ENCODE measurements around the gene NUDT16L1.

The NUDT16L1 gene

DNA sequence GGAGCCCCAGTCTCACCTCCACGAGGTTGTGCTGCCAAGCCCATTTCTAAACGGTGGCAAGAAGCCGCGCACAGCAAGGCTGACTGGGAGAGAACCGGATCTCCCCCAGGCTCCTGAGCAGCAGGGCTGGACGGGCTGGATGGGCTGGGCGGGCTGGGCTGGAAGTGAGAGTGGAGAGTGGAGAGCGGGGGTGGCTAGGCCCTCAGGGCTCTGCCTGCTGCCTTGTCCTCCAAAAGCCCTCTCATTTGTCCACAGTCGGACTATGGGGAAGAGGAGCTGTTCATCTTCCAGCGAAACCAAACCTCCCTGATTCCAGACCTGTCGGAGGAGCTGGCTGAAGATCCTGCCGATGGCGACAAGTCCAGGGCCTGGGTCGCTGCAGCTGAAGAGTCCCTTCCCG lies 44.2 kb downstream of the NUDT16L1 start:
- TF ChIP-seq CEBPB (IDR thresholded peaks at IDR 0.05) (no peak), TCF12 (IDR thresholded peaks at IDR 0.05; ENCODE audit: low read depth) (no peak), YY1 (IDR thresholded peaks at IDR 0.05; ENCODE audit: low read depth) (no peak), EGR1 (IDR thresholded peaks at IDR 0.05) (no peak), NFIC (IDR thresholded peaks at IDR 0.05) (no peak), TAF1 (IDR thresholded peaks at IDR 0.05; ENCODE audit: low read depth) (no peak), CREB1 (IDR thresholded peaks at IDR 0.05; ENCODE audit: low read depth) (no peak), ZBTB7A (IDR thresholded peaks at IDR 0.05; ENCODE audit: low read depth) (no peak), RAD21 (IDR thresholded peaks at IDR 0.05; ENCODE audit: low read depth) (no peak), FOXM1 (IDR thresholded peaks at IDR 0.05; ENCODE audit: borderline replicate concordance, low read depth) (no peak), EP300 (IDR thresholded peaks at IDR 0.05; ENCODE audit: borderline replicate concordance) (no peak), TEAD4 (IDR thresholded peaks at IDR 0.05) (no peak)
- TF ChIP-seq, protein P1, sequence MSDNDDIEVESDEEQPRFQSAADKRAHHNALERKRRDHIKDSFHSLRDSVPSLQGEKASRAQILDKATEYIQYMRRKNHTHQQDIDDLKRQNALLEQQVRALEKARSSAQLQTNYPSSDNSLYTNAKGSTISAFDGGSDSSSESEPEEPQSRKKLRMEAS (IDR thresholded peaks at IDR 0.05), result no peak
- TF ChIP-seq, protein P2, sequence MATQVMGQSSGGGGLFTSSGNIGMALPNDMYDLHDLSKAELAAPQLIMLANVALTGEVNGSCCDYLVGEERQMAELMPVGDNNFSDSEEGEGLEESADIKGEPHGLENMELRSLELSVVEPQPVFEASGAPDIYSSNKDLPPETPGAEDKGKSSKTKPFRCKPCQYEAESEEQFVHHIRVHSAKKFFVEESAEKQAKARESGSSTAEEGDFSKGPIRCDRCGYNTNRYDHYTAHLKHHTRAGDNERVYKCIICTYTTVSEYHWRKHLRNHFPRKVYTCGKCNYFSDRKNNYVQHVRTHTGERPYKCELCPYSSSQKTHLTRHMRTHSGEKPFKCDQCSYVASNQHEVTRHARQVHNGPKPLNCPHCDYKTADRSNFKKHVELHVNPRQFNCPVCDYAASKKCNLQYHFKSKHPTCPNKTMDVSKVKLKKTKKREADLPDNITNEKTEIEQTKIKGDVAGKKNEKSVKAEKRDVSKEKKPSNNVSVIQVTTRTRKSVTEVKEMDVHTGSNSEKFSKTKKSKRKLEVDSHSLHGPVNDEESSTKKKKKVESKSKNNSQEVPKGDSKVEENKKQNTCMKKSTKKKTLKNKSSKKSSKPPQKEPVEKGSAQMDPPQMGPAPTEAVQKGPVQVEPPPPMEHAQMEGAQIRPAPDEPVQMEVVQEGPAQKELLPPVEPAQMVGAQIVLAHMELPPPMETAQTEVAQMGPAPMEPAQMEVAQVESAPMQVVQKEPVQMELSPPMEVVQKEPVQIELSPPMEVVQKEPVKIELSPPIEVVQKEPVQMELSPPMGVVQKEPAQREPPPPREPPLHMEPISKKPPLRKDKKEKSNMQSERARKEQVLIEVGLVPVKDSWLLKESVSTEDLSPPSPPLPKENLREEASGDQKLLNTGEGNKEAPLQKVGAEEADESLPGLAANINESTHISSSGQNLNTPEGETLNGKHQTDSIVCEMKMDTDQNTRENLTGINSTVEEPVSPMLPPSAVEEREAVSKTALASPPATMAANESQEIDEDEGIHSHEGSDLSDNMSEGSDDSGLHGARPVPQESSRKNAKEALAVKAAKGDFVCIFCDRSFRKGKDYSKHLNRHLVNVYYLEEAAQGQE (IDR thresholded peaks at IDR 0.05; ENCODE audit: low read depth), result no peak
- TF ChIP-seq, protein P3, sequence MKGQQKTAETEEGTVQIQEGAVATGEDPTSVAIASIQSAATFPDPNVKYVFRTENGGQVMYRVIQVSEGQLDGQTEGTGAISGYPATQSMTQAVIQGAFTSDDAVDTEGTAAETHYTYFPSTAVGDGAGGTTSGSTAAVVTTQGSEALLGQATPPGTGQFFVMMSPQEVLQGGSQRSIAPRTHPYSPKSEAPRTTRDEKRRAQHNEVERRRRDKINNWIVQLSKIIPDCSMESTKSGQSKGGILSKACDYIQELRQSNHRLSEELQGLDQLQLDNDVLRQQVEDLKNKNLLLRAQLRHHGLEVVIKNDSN (IDR thresholded peaks at IDR 0.05), result no peak

DNA sequence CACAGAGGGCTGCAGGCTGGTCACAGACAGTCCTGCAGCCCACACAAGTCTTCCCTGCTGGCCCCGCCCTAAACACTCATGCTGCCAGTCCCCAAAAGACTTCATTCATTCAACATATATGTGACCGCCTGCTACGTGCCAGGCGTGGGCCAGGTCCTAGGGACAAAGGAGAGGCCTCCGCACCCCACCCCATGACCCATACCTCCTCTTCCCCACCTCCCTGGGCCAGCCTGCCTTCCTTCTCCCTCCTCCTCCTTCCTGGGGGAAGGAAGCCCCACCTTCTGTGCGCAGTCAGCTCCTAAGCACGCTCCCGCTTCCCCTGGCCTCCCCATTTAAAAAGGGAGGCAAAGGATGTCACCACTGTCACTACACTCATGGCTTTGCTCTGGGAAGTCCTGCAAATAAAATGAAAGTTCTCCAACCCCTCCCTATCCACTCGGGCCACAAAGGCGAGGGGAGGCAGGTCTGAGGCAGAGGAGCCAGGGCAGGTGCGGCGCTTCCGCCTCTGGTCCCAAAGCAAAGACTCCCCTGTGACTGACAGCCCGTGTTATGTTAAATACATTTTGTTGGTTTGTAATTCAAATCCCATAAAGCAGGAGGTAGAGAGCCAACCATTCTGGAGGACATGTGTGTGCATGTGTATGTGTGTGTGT lies 50.0 kb downstream of the NUDT16L1 start:
- no peak for TF ChIP-seq RAD21 (IDR thresholded peaks at IDR 0.05; ENCODE audit: low read depth)
- TF ChIP-seq, protein P1 (IDR thresholded peaks at IDR 0.05), result no peak
- no peak for TF ChIP-seq TAF1 (IDR thresholded peaks at IDR 0.05; ENCODE audit: low read depth)
- TF ChIP-seq EP300 (IDR thresholded peaks at IDR 0.05; ENCODE audit: borderline replicate concordance), result no peak
- no peak for TF ChIP-seq EGR1 (IDR thresholded peaks at IDR 0.05)
- no peak for TF ChIP-seq TEAD4 (IDR thresholded peaks at IDR 0.05)
- TF ChIP-seq YY1 (IDR thresholded peaks at IDR 0.05; ENCODE audit: low read depth), result no peak
- TF ChIP-seq ZBTB7A (IDR thresholded peaks at IDR 0.05; ENCODE audit: low read depth), result no peak
- no peak for TF ChIP-seq CREB1 (IDR thresholded peaks at IDR 0.05; ENCODE audit: low read depth)
- TF ChIP-seq FOXM1 (IDR thresholded peaks at IDR 0.05; ENCODE audit: borderline replicate concordance, low read depth), result no peak
- no peak for TF ChIP-seq CEBPB (IDR thresholded peaks at IDR 0.05)
- TF ChIP-seq TCF12 (IDR thresholded peaks at IDR 0.05; ENCODE audit: low read depth), result no peak
- TF ChIP-seq, protein P2 (IDR thresholded peaks at IDR 0.05; ENCODE audit: low read depth), result no peak
- TF ChIP-seq, protein P3 (IDR thresholded peaks at IDR 0.05), result no peak
- no peak for TF ChIP-seq NFIC (IDR thresholded peaks at IDR 0.05)

DNA sequence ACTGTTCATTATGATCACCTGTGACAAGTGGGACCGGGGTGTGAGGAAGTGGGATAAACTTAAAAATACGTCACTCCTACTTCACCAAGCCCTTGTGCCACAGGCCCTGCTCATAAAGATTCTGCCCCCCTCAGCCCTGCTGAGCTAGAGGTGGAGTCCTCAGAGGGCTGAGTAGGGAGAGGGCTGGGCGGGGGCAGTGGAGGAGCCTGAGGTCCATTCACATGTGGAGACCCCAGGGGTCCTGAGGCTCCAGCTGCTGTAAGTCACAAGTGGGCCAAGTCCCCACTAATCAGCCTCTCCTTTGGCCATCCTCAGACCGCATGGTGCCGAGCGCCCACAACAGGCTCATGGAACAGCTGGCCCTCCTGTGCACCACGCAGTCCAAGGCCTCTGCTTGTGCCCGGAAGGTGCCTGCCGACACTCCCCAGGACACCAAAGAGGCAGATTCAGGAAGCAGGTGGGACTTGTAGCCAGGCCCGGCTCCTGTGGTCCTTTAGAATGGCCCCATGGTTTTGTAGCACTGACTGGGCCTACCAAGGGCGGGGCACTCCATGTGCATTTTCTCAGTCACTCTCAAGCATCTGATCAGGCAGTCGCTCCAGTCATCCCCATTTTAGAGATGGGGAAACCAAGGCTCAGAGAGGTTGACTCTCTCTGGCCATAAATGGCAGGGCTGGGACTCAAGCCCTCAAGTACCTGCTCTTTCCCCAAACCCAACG lies 51.4 kb downstream of the NUDT16L1 start:
- TF ChIP-seq YY1 (IDR thresholded peaks at IDR 0.05; ENCODE audit: low read depth), result no peak

DNA sequence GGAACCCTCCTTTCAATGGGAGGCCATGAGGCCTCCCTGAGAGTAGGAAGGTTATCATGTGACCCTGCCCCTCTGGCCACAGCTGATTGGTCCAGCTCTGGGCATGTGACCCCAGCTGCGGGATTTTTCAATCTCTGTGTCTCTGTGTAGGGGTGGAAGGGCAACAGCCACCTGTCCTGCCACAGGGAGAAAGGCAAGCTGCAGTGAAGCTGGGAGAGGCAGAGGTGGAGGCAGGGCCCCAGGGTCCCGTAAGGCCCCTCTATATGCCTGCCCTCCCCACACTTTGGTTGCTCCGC lies 51.9 kb downstream of the NUDT16L1 start:
- TF ChIP-seq, protein P3 (IDR thresholded peaks at IDR 0.05), result peak; percentile 85
- TF ChIP-seq CREB1 (IDR thresholded peaks at IDR 0.05; ENCODE audit: low read depth), result no peak
